NOMO-1 treated with dmso at 0.1 percent for 144 hours (cell line): ENCODE results near the gene PCDHGA1.
"Not testable (repeated sequence)": the region's sequence is repeated elsewhere in the genome, so short reads cannot be mapped to it uniquely, and the experiment has no call there.

Source experiments
- DNase-seq: peaks from one replicate; lab custom pipeline; 2025; ENCODE audit not compliant: unreplicated experiment; lab: John Stamatoyannopoulos, UW

The PCDHGA1 gene

GRCh38 chr5:141330299-141331080 is at the start of gene PCDHGA1:
Gene PCDHGA1, plus strand, starts transcription at chr5:141330514.
- no peak for DNase-seq

- no peak for DNase-seq
Measured at GRCh38 chr5:141298376-141298775, 31.9 kb upstream of the PCDHGA1 start.

GRCh38 chr5:141303756-141304155 is 26.6 kb upstream of the PCDHGA1 start, which contains the start of gene SLC25A2:
Gene SLC25A2, minus strand, starts transcription at chr5:141304049. Its CDS starts 184 bp downstream, at chr5:141303865.
- no peak for DNase-seq

GRCh38 chr5:141306630-141307029 is 23.7 kb upstream of the PCDHGA1 start:
- DNase-seq: no peak

- DNase-seq: no peak
Measured at GRCh38 chr5:141313711-141314110, 16.6 kb upstream of the PCDHGA1 start.

- not testable (repeated sequence) for DNase-seq
Measured at GRCh38 chr5:141316963-141317362, 13.4 kb upstream of the PCDHGA1 start.

- DNase-seq: no peak
Measured at GRCh38 chr5:141319202-141319601, 11.1 kb upstream of the PCDHGA1 start.

- no peak for DNase-seq
Measured at GRCh38 chr5:141319699-141320098, 10.6 kb upstream of the PCDHGA1 start.

- peak; percentile 80 for DNase-seq
Measured at GRCh38 chr5:141320225-141321169, 9.8 kb upstream of the PCDHGA1 start, which contains the start of gene TAF7. Gene TAF7, minus strand, starts transcription at chr5:141320784. Its CDS starts 740 bp downstream, at chr5:141320044.

- DNase-seq: no peak
Measured at GRCh38 chr5:141322261-141322660, 8.1 kb upstream of the PCDHGA1 start.

GRCh38 chr5:141326088-141326854 is 4.0 kb upstream of the PCDHGA1 start:
- DNase-seq: peak; percentile 8

- no peak for DNase-seq
Measured at GRCh38 chr5:141328231-141328630, 2.1 kb upstream of the PCDHGA1 start.

- not testable (repeated sequence) for DNase-seq
Measured at GRCh38 chr5:141332571-141332970, 2.3 kb downstream of the PCDHGA1 start.

GRCh38 chr5:141338538-141339306 is 8.4 kb downstream of the PCDHGA1 start, which contains the start of gene PCDHGA2:
Gene PCDHGA2, plus strand, starts transcription at chr5:141338760.
- DNase-seq: no peak

- not testable (repeated sequence) for DNase-seq
Measured at GRCh38 chr5:141340781-141341354, 10.6 kb downstream of the PCDHGA1 start.

GRCh38 chr5:141342773-141343172 is 12.5 kb downstream of the PCDHGA1 start:
- no peak for DNase-seq

GRCh38 chr5:141343242-141343952 is 13.1 kb downstream of the PCDHGA1 start, which contains the start of gene PCDHGA3:
Gene PCDHGA3, plus strand, starts transcription at chr5:141343829. Its CDS starts 205 bp downstream, at chr5:141344034.
- no peak for DNase-seq

- no peak for DNase-seq
Measured at GRCh38 chr5:141343953-141344463, 13.7 kb downstream of the PCDHGA1 start.

- no peak for DNase-seq
Measured at GRCh38 chr5:141345327-141345726, 15.0 kb downstream of the PCDHGA1 start.
